Measurements from ENCODE around the gene SOCS2. TPM values are rescaled to one million over a fixed set of nuclear protein-coding genes. Genes with fewer than 3 reads are reported as not detected.

Gene SOCS2
- total and polyA plus RNA-seq, 2 donors from 2014 or later: 25.7 to 32.2 TPM

- H3K27me3 ChIP-seq (ENCODE audit: control insufficient read depth, insufficient read depth, low read length): no peaks in the 10 kb centered on the region
- intact Hi-C loops (cut with DNase I): no loop called here
- TF ChIP-seq CTCF (IDR thresholded peaks at IDR 0.05; ENCODE audit: borderline replicate concordance, extremely low read depth, insufficient read depth): no peak
- DNase-seq: no peak
- FAIRE-seq: no peak
- no peaks in the 10 kb centered on the region for H3K36me3 ChIP-seq (ENCODE audit: control insufficient read depth in 2 of 3, insufficient read depth in 3 of 3, low read length in 3 of 3)
- peaks cover 0 to 5% (median 0%) of the 10 kb centered on the region in 3 donors for H3K4me1 ChIP-seq (ENCODE audit: control insufficient read depth in 2 of 3, insufficient read depth in 2 of 3, low read depth in 1 of 3, low read length in 3 of 3)
- H3K27ac ChIP-seq (ENCODE audit: low read depth in 2 of 2, low read length in 2 of 2): peak overlapping the region; percentile 63 to 90
- peak overlapping the region in 1 of 3 donors; percentile 9 for H3K4me3 ChIP-seq (ENCODE audit: low read length in 3 of 3)
- peak overlapping the region in 1 of 3 donors; percentile 56 for H3K9ac ChIP-seq (ENCODE audit: low read length in 3 of 3)
- no peaks in the 10 kb centered on the region for H3K9me3 ChIP-seq (ENCODE audit: control insufficient read depth in 2 of 3, insufficient read depth in 1 of 3, low read length in 3 of 3)
Observed at GRCh38 chr12:93592641-93593406, 20.3 kb downstream of the SOCS2 start.

- no peak for FAIRE-seq
- H3K27ac ChIP-seq (ENCODE audit: low read depth in 2 of 2, low read length in 2 of 2): peak overlapping the region; percentile 9 to 90
- intact Hi-C loops (cut with DNase I): no loop called here
Observed at GRCh38 chr12:93593843-93594242, 21.4 kb downstream of the SOCS2 start.

GRCh38 chr12:93594766-93595311 is 22.4 kb downstream of the SOCS2 start:
- H3K27me3 ChIP-seq (ENCODE audit: control insufficient read depth, insufficient read depth, low read length): no peaks in the 10 kb centered on the region
- H3K36me3 ChIP-seq (ENCODE audit: control insufficient read depth in 2 of 3, insufficient read depth in 3 of 3, low read length in 3 of 3): no peaks in the 10 kb centered on the region
- H3K4me1 ChIP-seq (ENCODE audit: control insufficient read depth in 2 of 3, insufficient read depth in 2 of 3, low read depth in 1 of 3, low read length in 3 of 3): peaks cover 0 to 5% (median 3%) of the 10 kb centered on the region in 3 donors
- H3K9ac ChIP-seq (ENCODE audit: low read length in 3 of 3): peak overlapping the region in 2 of 3 donors; percentile 53 to 83
- peak overlapping the region; percentile 45 to 90 for H3K27ac ChIP-seq (ENCODE audit: low read depth in 2 of 2, low read length in 2 of 2)
- FAIRE-seq (no peak), DNase-seq (peak in 2 of 5 donors; percentile 35 to 51)
- TF ChIP-seq CTCF (IDR thresholded peaks at IDR 0.05; ENCODE audit: borderline replicate concordance, extremely low read depth, insufficient read depth): no peak
- H3K4me3 ChIP-seq (ENCODE audit: low read length in 3 of 3): peak overlapping the region in 2 of 3 donors; percentile 11 to 36
- no peaks in the 10 kb centered on the region for H3K9me3 ChIP-seq (ENCODE audit: control insufficient read depth in 2 of 3, insufficient read depth in 1 of 3, low read length in 3 of 3)
- intact Hi-C loops (cut with DNase I): no loop called here

More at GRCh38 chr12:93593843-93594242, 21.4 kb downstream of the SOCS2 start:
- Histone ChIP-seq H3K27me3 (ENCODE audit: control insufficient read depth, insufficient read depth, low read length) (no peaks in the 10 kb centered on the region), H3K9ac (ENCODE audit: low read length in 3 of 3) (peak overlapping the region in 2 of 3 donors; percentile 42 to 83), H3K4me1 (ENCODE audit: control insufficient read depth in 2 of 3, insufficient read depth in 2 of 3, low read depth in 1 of 3, low read length in 3 of 3) (peaks cover 0 to 5% (median 3%) of the 10 kb centered on the region in 3 donors), H3K9me3 (ENCODE audit: control insufficient read depth in 2 of 3, insufficient read depth in 1 of 3, low read length in 3 of 3) (no peaks in the 10 kb centered on the region), H3K4me3 (ENCODE audit: low read length in 3 of 3) (peak overlapping the region in 1 of 3 donors; percentile 36), H3K36me3 (ENCODE audit: control insufficient read depth in 2 of 3, insufficient read depth in 3 of 3, low read length in 3 of 3) (no peaks in the 10 kb centered on the region)
- DNase-seq: no peak
- no peak for TF ChIP-seq CTCF (IDR thresholded peaks at IDR 0.05; ENCODE audit: borderline replicate concordance, extremely low read depth, insufficient read depth)

All from kidney (tissue), 14 donors.